ENCODE data around the gene EPB41L4A.

The EPB41L4A gene

GRCh38 chr5:112303685-112304084, 115.4 kb downstream of the EPB41L4A start:
- no peak overlapping the region for H3K4me3 ChIP-seq (ENCODE audit: low read depth, low read length)
- DNase-seq (ENCODE audit: low read depth), result no peak
- TF ChIP-seq CTCF (IDR thresholded peaks at IDR 0.05; ENCODE audit: insufficient read depth, low read depth, low read length, missing control alignments), result no peak

- no peak for TF ChIP-seq CTCF (IDR thresholded peaks at IDR 0.05; ENCODE audit: insufficient read depth, low read depth, low read length, missing control alignments)
- no peak overlapping the region for H3K4me3 ChIP-seq (ENCODE audit: low read depth, low read length)
- no peak for DNase-seq (ENCODE audit: low read depth)
Observed at GRCh38 chr5:112294126-112294525, 125.0 kb downstream of the EPB41L4A start.

GRCh38 chr5:112293587-112293986, 125.5 kb downstream of the EPB41L4A start:
- DNase-seq (ENCODE audit: low read depth), result no peak
- H3K4me3 ChIP-seq (ENCODE audit: low read depth, low read length), result no peak overlapping the region
- TF ChIP-seq CTCF (IDR thresholded peaks at IDR 0.05; ENCODE audit: insufficient read depth, low read depth, low read length, missing control alignments), result no peak

DNA sequence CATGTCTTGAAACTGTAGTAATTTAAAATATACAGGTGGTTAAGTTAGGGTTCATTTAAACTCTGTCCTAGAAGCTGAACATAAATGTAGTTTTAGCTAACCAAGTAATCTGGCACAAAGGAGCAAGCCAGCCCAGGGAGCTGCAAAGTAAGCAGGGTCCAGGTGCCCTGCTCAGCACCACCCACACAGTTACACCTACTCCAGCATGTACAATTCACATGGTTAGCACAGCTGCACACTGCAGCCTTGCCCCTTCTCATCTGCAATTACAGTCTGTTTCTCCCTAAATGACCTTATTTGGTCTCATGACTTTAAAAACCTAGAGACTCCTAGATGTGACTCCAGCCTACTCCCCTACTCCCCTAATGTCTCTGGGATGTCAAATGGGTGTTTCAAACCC, 128.4 kb downstream of the EPB41L4A start:
- no peak for DNase-seq (ENCODE audit: low read depth)
- H3K4me3 ChIP-seq (ENCODE audit: low read depth, low read length), result no peak overlapping the region
- no peak for TF ChIP-seq CTCF (IDR thresholded peaks at IDR 0.05; ENCODE audit: insufficient read depth, low read depth, low read length, missing control alignments)

- DNase-seq (ENCODE audit: low read depth), result no peak
- H3K4me3 ChIP-seq (ENCODE audit: low read depth, low read length), result no peak overlapping the region
- TF ChIP-seq CTCF (IDR thresholded peaks at IDR 0.05; ENCODE audit: insufficient read depth, low read depth, low read length, missing control alignments), result no peak
Observed at GRCh38 chr5:112289465-112289864, 129.6 kb downstream of the EPB41L4A start.

DNA sequence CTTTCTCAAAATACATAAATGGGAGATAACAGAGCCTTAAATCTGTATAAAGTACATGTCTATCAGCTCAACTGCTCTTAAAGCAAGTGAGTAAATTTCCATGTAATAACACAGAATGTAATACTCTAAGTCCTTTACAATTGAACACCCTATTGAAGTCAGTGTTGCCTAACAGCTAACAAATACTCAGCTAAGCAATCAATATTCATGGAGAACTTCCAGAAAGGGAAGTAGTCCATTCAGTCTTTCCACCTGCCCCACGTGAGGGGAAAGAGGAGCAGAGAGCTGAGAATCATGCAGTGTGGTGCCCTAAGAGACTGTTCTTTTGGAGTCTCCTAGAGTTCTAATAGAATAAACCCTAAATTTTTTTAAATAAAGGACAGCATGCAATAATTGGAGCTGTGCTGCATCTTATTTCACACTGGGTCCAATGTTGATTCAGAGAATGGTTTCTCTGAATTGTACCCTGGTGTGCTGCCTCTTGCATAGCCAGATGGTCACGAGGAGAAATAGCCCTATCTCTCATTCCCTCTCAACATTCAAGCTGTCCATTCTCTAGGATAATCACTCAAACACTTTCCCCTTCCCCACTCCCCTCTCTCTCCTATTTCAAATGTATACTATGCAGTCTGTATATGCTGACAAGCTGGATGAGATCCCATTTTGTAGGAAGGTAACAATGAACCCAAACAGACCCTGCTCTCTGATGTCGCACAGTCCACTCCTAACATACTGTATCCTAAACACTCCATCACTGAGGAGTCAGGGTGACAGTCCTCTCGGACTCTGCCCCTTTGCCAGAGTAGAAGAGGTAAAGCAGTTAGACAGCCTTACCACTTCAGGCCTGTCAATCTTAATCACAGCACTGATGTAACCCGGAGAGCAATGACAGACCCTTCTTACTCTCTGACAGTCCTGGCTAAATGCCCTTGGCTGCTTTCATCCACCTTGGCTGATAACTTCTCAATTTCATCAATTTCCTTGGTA, 134.8 kb downstream of the EPB41L4A start:
- DNase-seq (ENCODE audit: low read depth), result no peak
- no peak for TF ChIP-seq CTCF (IDR thresholded peaks at IDR 0.05; ENCODE audit: insufficient read depth, low read depth, low read length, missing control alignments)
- no peak overlapping the region for H3K4me3 ChIP-seq (ENCODE audit: low read depth, low read length)

All from GM12865 (cell line).